Lung (tissue), 12 donors: ENCODE measurements around the gene CD300LF. TPM values are rescaled to one million over a fixed set of nuclear protein-coding genes. Genes with fewer than 3 reads are reported as not detected.

Source experiments
- ATAC-seq: fragments of 200-7000 bp; cut with Tn5 transposase; one replicate; pipeline ENCODE4 v1.9.1; 2020; ENCODE audit warnings: moderate number of reproducible peaks; ENCODE audit not compliant: insufficient read depth, low FRiP score
- DNase-seq, 3 donors: peaks; one replicate each; pipeline ENCODE4 v3.0.0-alpha.2; 2013 to 2017
- H3K27ac ChIP-seq, 2 donors: one replicate each; pipeline ENCODE4 v1.5.1; 2013; ENCODE audit warnings: mild to moderate bottlenecking in 2 of 2, moderate library complexity in 2 of 2, control low read depth in 1 of 2, inconsistent platforms in 1 of 2, low read depth in 1 of 2, low read length in 1 of 2
- H3K27me3 ChIP-seq, 3 donors: one replicate each; pipeline ENCODE4 v1.5.1; 2013; ENCODE audit warnings: low read length in 2 of 3; ENCODE audit not compliant: control insufficient read depth in 3 of 3, insufficient read depth in 3 of 3
- H3K36me3 ChIP-seq, 4 donors: one replicate each; pipeline ENCODE4 v1.5.1; 2013; ENCODE audit warnings: low read length in 4 of 4, mild to moderate bottlenecking in 1 of 4, moderate library complexity in 1 of 4; ENCODE audit not compliant: control insufficient read depth in 4 of 4, insufficient read depth in 4 of 4
- H3K4me1 ChIP-seq, 5 donors: one replicate each; pipeline ENCODE4 v1.5.1; 2013; ENCODE audit warnings: low read length in 5 of 5, mild to moderate bottlenecking in 2 of 5, moderate library complexity in 1 of 5; ENCODE audit not compliant: control insufficient read depth in 5 of 5, insufficient read depth in 5 of 5
- H3K4me3 ChIP-seq: one replicate; pipeline ENCODE4 v1.5.1; 2013; ENCODE audit warnings: mild to moderate bottlenecking, control low read depth, moderate library complexity
- H3K9ac ChIP-seq, 2 donors: one replicate each; pipeline ENCODE4 v1.5.1; 2013; ENCODE audit warnings: low read length in 2 of 2, control low read depth in 1 of 2; ENCODE audit not compliant: insufficient read depth in 1 of 2
- H3K9me3 ChIP-seq, 4 donors: one replicate each; pipeline ENCODE4 v1.5.1; 2013; ENCODE audit warnings: low read length in 3 of 4, mild to moderate bottlenecking in 1 of 4, moderate library complexity in 1 of 4; ENCODE audit not compliant: control insufficient read depth in 4 of 4, insufficient read depth in 3 of 4
- CTCF ChIP-seq: IDR thresholded peaks from 2 replicates; pipeline ENCODE4 v1.5.1; 2012; ENCODE audit warnings: mild to moderate bottlenecking; ENCODE audit errors: control extremely low read depth, extremely low read depth
- WGBS, 2 donors: extraction: QIAGEN DNeasy Blood & Tissue Kit; methylation state at CpG; one replicate each; pipeline ENCODE4 v1.1.7; 2013; 5-methylcytosine and 5-hydroxymethylcytosine counted together
- polyA plus RNA-seq, 2 donors: library from polyadenylated mRNA; stranded (reverse); fragments of 200-250 nt; gene quantifications; one replicate each; pipeline ENCODE4 v1.2.1, GENCODE V29; 2013
- total RNA-seq, 2 donors: library from RNA; depleted of rRNA in 1 of 2; stranded (reverse); fragments of >200 nt in 1 of 2; gene quantifications; one replicate each; pipeline ENCODE4 v1.2.1, GENCODE V29; 2014 to 2021
- donor health status: control.
- donor health status: control.
- donor health status: Bipolar disorder and iron deficiency.
- donor health status: healthy.
- donor health status: DM: yes; HTN: yes; CAD: no.

Gene CD300LF
- total and polyA plus RNA-seq, 4 donors, result 8.6 to 35.1 (median 26.2) TPM

- Histone ChIP-seq H3K36me3 (no peaks in the 10 kb centered on the region), H3K4me3 (no peak overlapping the region), H3K4me1 (no peaks in the 10 kb centered on the region), H3K27me3 (peaks cover 0 to 3% (median 0%) of the 10 kb centered on the region in 3 donors), H3K9me3 (peaks cover 0 to 5% (median 0%) of the 10 kb centered on the region in 4 donors), H3K9ac (no peak overlapping the region), H3K27ac (no peak overlapping the region)
- no peak for TF ChIP-seq CTCF
- ATAC-seq (no peak), DNase-seq (no peak)
- WGBS, 2 donors, result 89 to 91% methylated on average over 4 of the region's 4 CpGs
These were observed 10.1 kb upstream of the CD300LF start for GRCh38 chr17:74722782-74723181.

GRCh38 chr17:74720506-74720905, 7.8 kb upstream of the CD300LF start:
- peaks cover 0 to 3% (median 0%) of the 10 kb centered on the region in 3 donors for H3K27me3 ChIP-seq
- peaks cover 0 to 5% (median 0%) of the 10 kb centered on the region in 4 donors for H3K9me3 ChIP-seq
- H3K27ac ChIP-seq, result no peak overlapping the region
- DNase-seq (no peak), ATAC-seq (no peak)
- no peak overlapping the region for H3K4me3 ChIP-seq
- H3K9ac ChIP-seq, result no peak overlapping the region
- no peaks in the 10 kb centered on the region for H3K36me3 ChIP-seq
- WGBS, 2 donors, result 88 to 95% methylated on average over 4 of the region's 4 CpGs
- H3K4me1 ChIP-seq, result no peaks in the 10 kb centered on the region
- TF ChIP-seq CTCF, result no peak

GRCh38 chr17:74715144-74715543, 2.4 kb upstream of the CD300LF start:
- Histone ChIP-seq H3K9ac (no peak overlapping the region), H3K27me3 (peaks cover 0 to 2% (median 2%) of the 10 kb centered on the region in 3 donors), H3K36me3 (no peaks in the 10 kb centered on the region), H3K9me3 (no peaks in the 10 kb centered on the region), H3K4me3 (no peak overlapping the region), H3K27ac (peak overlapping the region in 1 of 2 donors; percentile 3), H3K4me1 (peaks cover 0 to 4% (median 0%) of the 10 kb centered on the region in 5 donors)
- 36 to 57% methylated on average over 4 of the region's 4 CpGs for WGBS, 2 donors
- DNase-seq (no peak), ATAC-seq (peak; percentile 68)
- no peak for TF ChIP-seq CTCF

GRCh38 chr17:74713171-74713755, 540 bp upstream of the CD300LF start:
- Histone ChIP-seq H3K9ac (no peak overlapping the region), H3K27me3 (peaks cover 0 to 2% (median 2%) of the 10 kb centered on the region in 3 donors), H3K36me3 (no peaks in the 10 kb centered on the region), H3K27ac (no peak overlapping the region), H3K4me1 (peaks cover 0 to 4% (median 0%) of the 10 kb centered on the region in 5 donors), H3K9me3 (no peaks in the 10 kb centered on the region), H3K4me3 (no peak overlapping the region)
- WGBS, 2 donors, result 61 to 71% methylated on average over 12 of the region's 12 CpGs
- TF ChIP-seq CTCF, result no peak
- DNase-seq (no peak), ATAC-seq (no peak)
